NCI-H2107 (cell line): ENCODE measurements around the gene ZDHHC11.
"Not testable (repeated sequence)": the region's sequence is repeated elsewhere in the genome, so short reads cannot be mapped to it uniquely, and the experiment has no call there.

Experiments used
- DNase-seq: peaks from one replicate; lab custom pipeline; 2025; lab: John Stamatoyannopoulos, UW

The ZDHHC11 gene

GRCh38 chr5:858726-859125 is 7.9 kb upstream of the ZDHHC11 start:
- DNase-seq: no peak

DNA sequence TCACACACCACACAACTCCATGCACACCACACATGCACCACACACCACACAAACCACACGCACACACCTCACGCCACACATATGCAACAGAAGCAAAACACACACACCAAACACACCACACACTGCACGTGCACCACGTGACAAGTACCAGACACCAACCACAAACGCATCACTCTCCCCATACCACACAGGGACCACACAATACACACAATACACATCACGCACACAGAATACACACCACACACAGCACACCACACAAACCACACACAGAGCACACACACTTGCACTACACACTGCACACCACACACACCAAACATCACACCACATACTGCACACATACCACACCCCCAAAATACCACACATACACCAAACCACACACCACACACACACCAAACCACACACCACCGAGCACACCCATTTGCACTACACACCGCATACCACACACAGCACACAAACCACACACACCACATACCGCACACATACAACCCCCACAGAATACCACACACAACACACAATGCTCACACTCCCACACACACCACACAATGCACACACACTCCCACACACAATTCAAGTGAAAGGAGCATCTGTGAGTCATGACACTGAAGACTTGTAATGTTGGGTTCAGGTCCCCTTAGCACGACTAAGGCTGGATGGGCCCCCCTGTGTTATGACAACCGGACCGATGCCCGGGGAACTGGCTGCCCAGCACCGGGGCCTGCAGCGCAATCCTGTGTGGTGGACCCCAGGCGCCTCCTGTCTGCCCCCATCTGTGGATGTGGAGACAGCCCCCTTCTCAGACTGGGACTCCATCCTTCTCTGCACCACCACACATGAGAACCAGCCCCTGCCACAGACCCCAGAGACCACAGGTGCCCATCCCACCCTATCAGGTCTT is 6.0 kb upstream of the ZDHHC11 start:
- DNase-seq: no peak

DNA sequence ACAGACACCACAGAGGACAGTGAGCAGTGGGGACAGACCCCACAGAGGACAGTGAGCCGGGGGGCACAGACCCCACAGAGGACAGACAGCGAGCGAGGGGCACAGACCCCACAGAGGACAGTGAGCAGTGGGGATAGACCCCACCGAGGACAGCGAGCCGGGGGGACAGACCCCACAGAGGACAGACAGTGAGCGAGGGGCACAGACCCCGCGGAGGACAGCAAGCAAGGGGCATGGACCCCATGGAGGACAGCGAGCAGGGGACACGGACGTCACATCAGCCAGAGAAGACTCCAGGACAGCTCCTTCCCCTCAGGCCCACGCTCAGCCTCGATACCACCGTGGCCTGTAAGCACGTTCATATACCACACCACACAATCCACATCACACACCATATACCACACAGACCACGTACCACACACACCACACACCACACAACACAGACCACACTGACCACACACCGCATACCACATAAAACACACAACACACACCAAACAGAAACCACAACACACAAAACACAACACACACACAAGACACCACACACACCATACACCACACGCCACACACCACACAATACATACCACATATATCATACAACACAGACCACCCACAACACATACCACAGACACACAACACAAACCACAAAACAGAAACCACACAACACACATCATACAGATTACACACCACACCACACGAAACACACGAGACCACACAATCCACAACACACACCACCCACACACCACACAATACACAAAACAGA is 5.2 kb upstream of the ZDHHC11 start:
- no peak for DNase-seq

DNA sequence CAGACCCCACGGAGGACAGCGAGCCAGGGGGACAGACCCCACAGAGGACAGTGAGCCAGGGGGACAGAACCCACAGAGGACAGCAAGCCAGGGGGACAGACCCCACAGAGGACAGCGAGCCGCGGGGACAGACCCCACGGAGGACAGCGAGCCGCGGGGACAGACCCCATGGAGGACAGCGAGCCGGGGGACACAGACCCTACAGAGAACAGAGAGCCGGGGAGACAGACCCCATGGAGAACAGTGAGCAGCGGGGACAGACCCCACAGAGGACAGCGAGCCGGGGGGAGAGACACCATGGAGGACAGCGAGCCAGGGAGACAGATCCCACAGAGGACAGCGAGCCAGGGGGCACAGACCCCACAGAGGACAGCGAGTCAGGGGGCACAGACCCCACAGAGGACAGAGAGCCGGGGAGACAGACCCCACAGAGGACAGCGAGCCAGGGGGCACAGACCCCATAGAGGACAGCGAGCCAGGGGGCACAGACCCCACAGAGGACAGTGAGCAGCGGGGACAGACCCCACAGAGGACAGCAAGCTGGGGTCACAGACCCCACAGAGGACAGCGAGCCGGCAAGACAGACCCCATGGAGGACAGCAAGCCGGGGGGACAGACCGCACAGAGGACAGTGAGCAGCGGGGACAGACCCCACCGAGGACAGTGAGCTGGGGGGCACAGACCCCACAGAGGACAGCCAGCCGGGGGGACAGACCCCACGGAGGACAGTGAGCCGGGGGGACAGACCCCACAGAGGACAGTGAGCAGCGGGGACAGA is 4.4 kb upstream of the ZDHHC11 start:
- no peak for DNase-seq

DNA sequence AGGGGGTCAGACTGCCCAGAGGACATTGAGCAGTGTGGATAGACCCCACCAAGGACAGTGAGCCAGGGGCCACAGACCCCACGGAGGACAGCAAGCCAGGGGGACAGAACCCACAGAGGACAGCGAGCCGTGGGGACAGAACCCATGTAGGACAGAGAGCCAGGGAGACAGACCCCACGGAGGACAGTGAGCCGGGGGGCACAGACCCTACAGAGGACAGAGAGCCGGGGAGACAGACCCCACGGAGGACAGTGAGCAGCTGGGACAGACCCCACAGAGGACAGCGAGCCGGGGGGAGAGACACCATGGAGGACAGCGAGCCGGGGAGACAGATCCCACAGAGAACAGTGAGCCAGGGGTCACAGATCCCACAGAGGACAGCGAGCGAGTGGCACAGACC is 3.4 kb upstream of the ZDHHC11 start:
- no peak for DNase-seq

DNA sequence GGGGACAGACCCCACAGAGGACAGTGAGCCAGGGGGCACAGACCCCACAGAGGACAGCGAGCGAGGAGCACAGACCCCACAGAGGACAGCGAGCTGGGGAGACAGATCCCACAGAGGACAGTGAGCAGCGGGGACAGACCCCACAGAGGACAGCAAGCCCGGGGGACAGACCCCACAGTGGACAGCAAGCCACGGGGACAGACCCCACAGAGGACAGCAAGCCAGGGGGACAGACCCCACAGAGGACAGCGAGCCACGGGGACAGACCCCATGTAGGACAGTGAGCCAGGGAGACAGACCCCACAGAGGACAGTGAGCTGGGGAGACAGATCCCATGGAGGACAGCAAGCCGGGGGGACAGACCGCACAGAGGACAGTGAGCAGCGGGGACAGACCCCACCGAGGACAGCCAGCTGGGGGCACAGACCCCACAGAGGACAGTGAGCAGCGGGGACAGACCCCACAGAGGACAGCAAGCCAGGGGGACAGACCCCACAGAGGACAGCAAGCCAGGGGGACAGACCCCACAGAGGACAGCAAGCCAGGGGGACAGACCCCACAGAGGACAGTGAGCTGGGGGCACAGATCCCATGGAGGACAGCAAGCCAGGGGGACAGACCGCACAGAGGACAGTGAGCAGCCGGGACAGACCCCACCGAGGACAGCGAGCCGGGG is 2.8 kb upstream of the ZDHHC11 start:
- not testable (repeated sequence) for DNase-seq

- DNase-seq: no peak
Measured at GRCh38 chr5:852431-853401, 1.9 kb upstream of the ZDHHC11 start.

- DNase-seq: no peak
Measured at GRCh38 chr5:852018-852417, 1.2 kb upstream of the ZDHHC11 start.

- no peak for DNase-seq
Measured at GRCh38 chr5:851553-851952, 767 bp upstream of the ZDHHC11 start.

GRCh38 chr5:851076-851475 is 290 bp upstream of the ZDHHC11 start:
- DNase-seq: no peak

DNA sequence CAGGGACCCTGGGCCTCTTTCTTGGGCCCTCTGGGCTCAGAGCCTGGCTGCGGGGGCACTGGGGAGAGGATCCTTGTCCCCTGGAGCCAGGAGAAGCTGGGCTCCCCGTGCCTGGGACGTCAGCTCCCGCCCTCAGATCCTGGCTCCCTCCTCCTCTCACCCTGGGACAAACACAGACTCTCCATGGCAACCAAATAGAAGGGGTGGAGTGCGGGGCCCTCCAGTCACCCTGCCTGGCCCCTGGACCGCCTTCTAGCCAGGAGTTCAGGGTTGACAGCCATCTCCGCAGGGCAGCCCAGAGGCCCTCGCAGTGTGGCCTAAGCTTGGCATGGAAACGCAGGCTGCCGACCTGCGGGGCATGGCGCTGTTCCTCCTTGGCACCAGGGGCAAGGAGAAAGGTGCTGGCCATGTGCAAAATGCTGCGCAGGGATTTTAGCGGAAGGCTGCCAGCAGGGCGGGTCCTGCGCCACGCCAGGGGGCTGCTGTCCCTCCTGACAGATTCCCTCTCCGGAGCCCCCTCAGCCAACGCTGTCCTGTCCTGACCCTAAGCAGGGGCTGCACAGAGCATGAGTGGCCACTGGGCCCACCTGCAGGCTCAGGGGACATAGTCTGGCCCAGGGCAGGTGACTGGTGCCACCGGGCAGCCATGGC is 1.0 kb downstream of the ZDHHC11 start:
- no peak for DNase-seq

- no peak for DNase-seq
Measured at GRCh38 chr5:848671-849111, 2.1 kb downstream of the ZDHHC11 start.

- not testable (repeated sequence) for DNase-seq
Measured at GRCh38 chr5:847736-848135, 3.0 kb downstream of the ZDHHC11 start.

DNA sequence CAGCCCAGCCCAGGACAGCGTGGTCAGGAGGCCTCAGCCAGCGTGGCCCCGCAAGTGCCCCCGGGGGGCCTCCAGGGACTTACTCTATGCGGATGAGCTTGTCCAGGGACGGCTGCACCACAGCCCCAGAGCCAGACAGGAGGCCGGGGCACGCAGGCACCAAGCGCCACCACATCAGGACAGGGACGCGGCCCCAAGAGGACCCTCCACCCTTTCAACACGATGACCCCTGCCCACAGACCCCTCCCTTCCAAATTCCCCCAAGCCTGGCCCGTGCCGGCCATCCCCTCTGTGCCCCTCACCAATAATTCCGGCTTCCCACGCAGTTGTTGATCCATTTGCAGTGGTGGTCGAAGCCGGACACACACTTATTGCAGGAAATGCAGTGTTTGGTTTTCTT is 3.6 kb downstream of the ZDHHC11 start:
- not testable (repeated sequence) for DNase-seq

- DNase-seq: not testable (repeated sequence)
Measured at GRCh38 chr5:846602-847091, 4.1 kb downstream of the ZDHHC11 start.

DNA sequence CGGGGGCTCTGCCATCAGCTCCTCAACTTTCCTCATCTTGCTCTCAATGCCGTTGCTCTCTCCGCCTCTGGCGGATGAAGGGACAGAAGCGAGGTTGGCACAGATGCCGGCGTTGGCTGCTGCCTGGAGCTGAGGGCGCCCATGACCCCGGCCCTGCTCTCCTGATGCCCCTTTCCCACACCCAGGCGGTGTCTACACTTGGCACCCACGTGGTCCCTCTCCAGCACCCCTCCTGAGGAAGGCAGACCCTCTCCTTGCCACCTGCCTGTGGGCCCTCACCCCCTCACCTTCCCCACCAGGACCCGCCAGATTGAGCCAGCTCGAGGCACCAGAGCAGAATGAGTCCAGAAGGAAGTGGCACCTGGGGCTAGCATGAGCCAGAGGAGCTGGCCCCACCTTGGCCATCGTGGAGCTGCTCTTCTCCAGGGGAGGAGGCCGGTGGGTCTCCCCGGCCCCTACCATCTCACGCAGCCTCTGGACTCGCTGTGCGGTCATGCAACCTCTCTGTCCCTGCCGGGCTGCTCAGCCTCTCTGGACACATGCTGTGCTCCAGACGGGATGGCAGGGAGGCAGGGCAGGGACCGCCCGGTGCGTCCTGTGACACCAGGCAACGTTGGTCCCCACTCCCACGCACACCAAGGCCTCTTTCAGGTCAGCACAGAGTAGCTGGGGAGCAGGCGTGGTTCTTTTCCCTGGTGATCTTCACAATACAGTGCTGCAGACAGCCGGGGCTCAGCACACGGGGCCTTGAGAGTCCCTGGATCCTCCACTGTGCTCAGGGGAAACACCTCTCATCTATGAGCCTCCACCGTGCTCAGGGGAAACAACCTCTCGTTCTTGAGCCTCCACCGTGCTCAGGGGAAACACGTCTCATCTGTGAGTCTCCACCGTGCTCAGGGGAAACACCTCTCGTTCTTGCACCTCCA is 4.8 kb downstream of the ZDHHC11 start:
- DNase-seq: not testable (repeated sequence)

DNA sequence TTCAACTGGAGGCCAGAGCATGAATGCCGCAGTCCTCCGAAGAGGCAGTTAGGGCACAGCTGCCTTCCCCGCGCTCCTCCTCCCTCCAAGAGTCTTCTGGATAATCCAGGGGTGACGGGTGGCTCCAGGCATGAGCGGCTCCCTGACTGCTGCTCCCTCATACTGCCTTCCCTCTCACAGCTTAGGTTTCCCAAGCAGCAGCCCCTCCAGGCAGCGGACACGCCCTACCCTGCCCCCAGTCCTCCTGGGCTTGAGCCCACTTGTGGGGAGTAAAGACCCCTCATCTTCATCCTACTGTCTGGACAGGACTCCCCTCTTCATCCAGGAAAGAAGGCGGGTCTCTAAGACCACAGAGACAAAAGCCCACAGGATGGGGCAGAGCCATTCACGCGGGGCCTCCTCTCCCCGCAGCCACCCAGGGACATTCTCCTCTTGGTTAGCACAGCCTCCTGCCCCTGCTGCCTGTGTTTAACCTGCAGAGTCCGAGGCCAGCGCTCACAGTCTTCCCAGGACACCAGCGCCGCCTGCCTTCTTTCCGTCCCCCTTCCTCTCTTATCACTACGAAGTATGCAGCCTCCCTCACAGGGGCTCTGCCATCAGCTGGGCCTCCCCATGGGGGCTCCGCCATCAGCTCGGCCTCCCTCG is 5.6 kb downstream of the ZDHHC11 start:
- DNase-seq: not testable (repeated sequence)

GRCh38 chr5:844426-844825 is 6.4 kb downstream of the ZDHHC11 start:
- not testable (repeated sequence) for DNase-seq
